Transverse colon (tissue), 4 donors: Measurements from ENCODE around the gene SFXN4. TPM values are rescaled to one million over a fixed set of nuclear protein-coding genes. Genes with fewer than 3 reads are reported as not detected.

Source experiments
- DNase-seq: peaks from one replicate; pipeline ENCODE4 v3.0.0-alpha.2; 2019
- H3K27ac ChIP-seq, 4 donors: fragments of 200-600 bp; sonication (generic); 2 replicates each; pipeline ENCODE4 v1.5.1; 2016 to 2018; ENCODE audit warnings: inconsistent platforms in 4 of 4
- H3K27me3 ChIP-seq: fragments of 200-600 bp; sonication (generic); 2 replicates; pipeline ENCODE4 v1.5.1; 2017; ENCODE audit warnings: inconsistent platforms
- H3K36me3 ChIP-seq, 4 donors: fragments of 200-600 bp; sonication (generic); 2 replicates each; pipeline ENCODE4 v1.5.1; 2017 to 2019; ENCODE audit warnings: inconsistent platforms in 4 of 4
- H3K4me1 ChIP-seq, 4 donors: fragments of 200-600 bp; sonication (generic); 2 replicates each; pipeline ENCODE4 v1.5.1; 2017 to 2020; ENCODE audit warnings: inconsistent platforms in 4 of 4
- H3K4me3 ChIP-seq, 4 donors: fragments of 200-600 bp; sonication (generic); 1 replicate in 1 of 4; 2 replicates in 3 of 4; pipeline versions ENCODE4 v1.5.1 to v1.6.1; 2017 to 2019; ENCODE audit warnings: inconsistent platforms in 4 of 4
- H3K9me3 ChIP-seq, 2 donors: fragments of 200-600 bp; sonication (generic); 2 replicates each; pipeline ENCODE4 v1.5.1; 2017 to 2019; ENCODE audit warnings: inconsistent platforms in 2 of 2
- EP300 ChIP-seq: sonication (generic); formaldehyde crosslinking; IDR thresholded peaks from one replicate; pipeline ENCODE4 v1.6.1; 2017; ENCODE audit warnings: antibody characterized with exemption, low read depth
- POLR2A ChIP-seq: fragments of 450-650 bp; IDR thresholded peaks from one replicate; pipeline ENCODE4 v1.6.1; 2016; ENCODE audit warnings: antibody characterized with exemption, mild to moderate bottlenecking, moderate library complexity
- POLR2AphosphoS5 ChIP-seq, 3 donors: sonication (generic); formaldehyde crosslinking; IDR thresholded peaks; one replicate each; pipeline ENCODE4 v1.6.1; 2016; ENCODE audit warnings: antibody characterized with exemption in 3 of 3
- WGBS, 2 donors: methylation state at CpG; one replicate each; pipeline ENCODE4 v1.1.5; 2018; ENCODE audit warnings: low coverage in 1 of 2; 5-methylcytosine and 5-hydroxymethylcytosine counted together
- in situ Hi-C, 4 donors: fragments of 200-750 bp; cut with MboI; loops; one replicate each; pipeline versions ENCODE4 v1.15.0 to v1.15.1; 2017; ENCODE audit warnings: low sequenced_read_pairs in 3 of 4, low pct_ligation_motif_present in 1 of 4, low pct_unique_long_range_greater_than_20kb in 1 of 4
- intact Hi-C: fragments of 100-400 bp; cut with DNase I; formaldehyde crosslinking; loops from one replicate; pipeline ENCODE4 v1.15.1; 2023; ENCODE audit warnings: low total_unique reads
- total RNA-seq, 4 donors: library from RNA; depleted of rRNA; stranded (reverse); fragments of >200 nt; gene quantifications; one replicate each; pipeline ENCODE4 v1.1.0, GENCODE V29; 2016
- TF ChIP-seq, protein P1 (sequence below), 5 experiments: fragments of 200-600 bp in 3 of 5; fragments of 450-650 bp in 2 of 5; sonication (generic) in 3 of 5; IDR thresholded peaks; 1 replicate in 2 of 5; 2 replicates in 3 of 5; pipeline ENCODE4 v1.5.1; 2016 to 2017; ENCODE audit warnings: antibody characterized with exemption in 5 of 5, inconsistent platforms in 3 of 5, mild to moderate bottlenecking in 2 of 5, moderate library complexity in 1 of 5

The SFXN4 gene
- total RNA-seq, 4 donors from 2014 or later = 15.0 to 61.3 (median 27.7) TPM

DNA sequence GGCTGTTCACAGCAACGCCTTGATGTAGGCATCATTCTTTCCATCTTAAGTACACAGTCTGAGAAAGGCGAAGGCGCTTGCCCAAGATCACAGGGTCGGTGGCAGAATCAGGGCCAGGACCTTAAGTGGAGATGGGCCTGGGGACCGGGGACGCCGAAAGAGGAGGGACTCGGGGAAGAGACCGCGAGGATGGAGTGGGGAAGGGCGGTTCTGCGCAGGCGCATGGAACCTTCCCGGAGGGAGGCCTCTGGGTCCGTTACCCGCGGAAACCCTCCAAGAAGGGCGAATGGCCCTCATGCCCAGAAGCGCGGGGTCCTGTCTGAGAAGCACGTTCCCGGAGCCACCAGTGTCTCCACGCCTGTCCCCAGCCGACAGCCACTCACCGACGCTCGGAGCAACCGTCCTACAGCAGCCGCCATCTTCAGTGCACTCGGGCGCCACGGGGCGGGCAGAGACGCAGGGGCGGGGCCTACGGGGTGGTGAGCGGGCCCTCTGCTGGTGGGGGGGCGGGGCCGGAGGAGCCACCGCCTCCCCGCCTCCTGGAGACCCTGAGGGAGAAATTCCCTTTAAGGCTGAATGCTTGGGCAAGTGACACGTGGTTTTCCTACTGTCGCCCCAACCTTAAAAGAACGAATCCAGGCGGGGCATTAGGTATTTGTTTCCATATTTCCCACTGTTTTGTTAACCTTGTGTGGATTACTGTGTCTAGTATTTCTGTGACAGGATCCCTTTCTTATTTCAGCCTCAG lies 13.0 kb upstream of the SFXN4 start, which contains the start of gene PRDX3:
Gene PRDX3 (minus strand): TSS at position 441 of the 748 bp plus-strand sequence. CDS start 22 bp downstream, at position 419.
- peak within 1 kb of the TSS; percentile 51 to 84 (median 78) for H3K4me3 ChIP-seq
- TF ChIP-seq, protein P1, sequence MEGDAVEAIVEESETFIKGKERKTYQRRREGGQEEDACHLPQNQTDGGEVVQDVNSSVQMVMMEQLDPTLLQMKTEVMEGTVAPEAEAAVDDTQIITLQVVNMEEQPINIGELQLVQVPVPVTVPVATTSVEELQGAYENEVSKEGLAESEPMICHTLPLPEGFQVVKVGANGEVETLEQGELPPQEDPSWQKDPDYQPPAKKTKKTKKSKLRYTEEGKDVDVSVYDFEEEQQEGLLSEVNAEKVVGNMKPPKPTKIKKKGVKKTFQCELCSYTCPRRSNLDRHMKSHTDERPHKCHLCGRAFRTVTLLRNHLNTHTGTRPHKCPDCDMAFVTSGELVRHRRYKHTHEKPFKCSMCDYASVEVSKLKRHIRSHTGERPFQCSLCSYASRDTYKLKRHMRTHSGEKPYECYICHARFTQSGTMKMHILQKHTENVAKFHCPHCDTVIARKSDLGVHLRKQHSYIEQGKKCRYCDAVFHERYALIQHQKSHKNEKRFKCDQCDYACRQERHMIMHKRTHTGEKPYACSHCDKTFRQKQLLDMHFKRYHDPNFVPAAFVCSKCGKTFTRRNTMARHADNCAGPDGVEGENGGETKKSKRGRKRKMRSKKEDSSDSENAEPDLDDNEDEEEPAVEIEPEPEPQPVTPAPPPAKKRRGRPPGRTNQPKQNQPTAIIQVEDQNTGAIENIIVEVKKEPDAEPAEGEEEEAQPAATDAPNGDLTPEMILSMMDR (IDR thresholded peaks at IDR 0.05) = peak in 3 of 5 experiments; percentile 17 to 24 (median 24)
- TF ChIP-seq POLR2AphosphoS5 (IDR thresholded peaks at IDR 0.05) (peak in 2 of 3 donors; percentile 83 to 92), POLR2A (peak; percentile 67), EP300 (no peak)
- intact Hi-C loops (no loop called here), in situ Hi-C loops (no loop called here)
- no peaks in the 10 kb centered on the region for H3K9me3 ChIP-seq
- peaks cover 0 to under 1% (median 0%) of the 10 kb centered on the region in 4 donors for H3K36me3 ChIP-seq
- H3K4me1 ChIP-seq = peaks cover 15 to 31% (median 23%) of the 10 kb centered on the region in 4 donors
- H3K27me3 ChIP-seq = no peaks in the 10 kb centered on the region
- peak; percentile 95 for DNase-seq
- WGBS, 2 donors = 0% methylated on average over 28 of the region's 45 CpGs; no CpG with 5 or more reads in 1 of the 2 donors
- peak within 1 kb of the TSS; percentile 88 to 94 (median 90) for H3K27ac ChIP-seq

DNA sequence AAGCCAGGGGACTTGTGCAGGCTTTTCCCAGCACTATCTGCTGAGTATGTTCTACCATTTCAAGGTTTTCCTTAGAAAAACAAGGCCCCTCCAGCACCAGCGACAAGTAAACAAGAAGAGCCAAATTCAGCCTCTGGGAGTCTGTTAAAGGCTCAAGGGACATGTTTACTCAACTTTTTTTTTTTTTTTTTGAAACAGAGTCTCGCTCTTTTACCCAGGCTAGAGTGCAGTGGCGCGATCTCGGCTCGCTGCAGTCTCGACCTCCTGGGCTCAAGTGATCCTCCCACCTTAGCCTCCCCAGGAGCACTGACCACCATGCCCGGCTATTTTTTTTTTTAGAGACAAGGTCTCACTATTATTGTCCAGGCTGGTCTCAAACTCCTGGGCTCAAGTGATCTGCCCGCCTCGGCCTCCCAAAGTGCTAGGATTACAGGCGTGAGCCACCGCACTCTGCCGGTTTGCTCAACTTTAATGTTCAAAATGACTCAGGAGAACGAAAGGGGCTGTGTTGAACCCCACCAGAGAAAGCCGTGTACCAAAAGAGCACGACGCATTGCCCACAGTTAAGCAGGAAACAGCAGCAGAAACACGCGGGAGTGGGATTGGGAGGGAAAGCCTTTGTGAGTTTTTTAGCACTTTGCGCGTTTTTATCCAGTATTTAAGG lies 12.3 kb upstream of the SFXN4 start:
- 15 to 33% methylated on average over 1 to 21 of the region's 21 CpGs for WGBS, 2 donors
- DNase-seq = no peak
- Histone ChIP-seq H3K36me3 (peaks cover 0 to 7% (median 0%) of the 10 kb centered on the region in 4 donors), H3K27me3 (no peaks in the 10 kb centered on the region), H3K4me3 (peak overlapping the region; percentile 51 to 84 (median 78)), H3K27ac (peak overlapping the region; percentile 88 to 94 (median 90)), H3K9me3 (no peaks in the 10 kb centered on the region), H3K4me1 (peaks cover 15 to 31% (median 23%) of the 10 kb centered on the region in 4 donors)
- in situ Hi-C loops (no loop called here), intact Hi-C loops (no loop called here)
- TF ChIP-seq POLR2A (no peak), POLR2AphosphoS5 (IDR thresholded peaks at IDR 0.05) (no peak)
- TF ChIP-seq, protein P1 (IDR thresholded peaks at IDR 0.05) = no peak

DNA sequence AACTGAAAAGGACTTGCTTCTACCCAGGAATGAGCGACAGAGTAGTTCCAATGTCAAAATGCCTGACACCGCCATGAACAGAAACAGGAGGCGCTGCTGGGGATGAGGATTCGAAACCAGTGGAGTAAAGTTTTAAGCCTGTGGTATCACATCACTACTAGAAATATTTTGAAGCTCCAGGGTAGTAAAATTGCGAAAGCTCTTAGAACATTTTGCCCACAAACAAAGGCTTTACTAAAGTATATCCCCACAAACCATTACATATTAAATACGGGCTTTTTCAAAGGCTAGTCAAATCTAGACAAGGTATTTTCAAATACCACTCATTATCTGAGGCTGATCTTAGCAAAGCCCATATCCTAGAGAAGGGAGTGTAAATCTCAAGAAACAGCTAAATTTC lies 10.7 kb upstream of the SFXN4 start:
- intact Hi-C loops = no loop called here
- Histone ChIP-seq H3K9me3 (no peaks in the 10 kb centered on the region), H3K27ac (peak overlapping the region in 1 of 4 donors; percentile 94), H3K4me3 (no peak overlapping the region), H3K27me3 (no peaks in the 10 kb centered on the region), H3K4me1 (peaks cover 15 to 31% (median 23%) of the 10 kb centered on the region in 4 donors), H3K36me3 (peaks cover 0 to 19% (median 9%) of the 10 kb centered on the region in 4 donors)
- TF ChIP-seq, protein P1 (IDR thresholded peaks at IDR 0.05) = no peak
- TF ChIP-seq POLR2A (no peak), POLR2AphosphoS5 (IDR thresholded peaks at IDR 0.05) (no peak), EP300 (no peak)
- no peak for DNase-seq
- 80 to 83% methylated on average over 2 to 6 of the region's 6 CpGs for WGBS, 2 donors
- in situ Hi-C loops = no loop called here

DNA sequence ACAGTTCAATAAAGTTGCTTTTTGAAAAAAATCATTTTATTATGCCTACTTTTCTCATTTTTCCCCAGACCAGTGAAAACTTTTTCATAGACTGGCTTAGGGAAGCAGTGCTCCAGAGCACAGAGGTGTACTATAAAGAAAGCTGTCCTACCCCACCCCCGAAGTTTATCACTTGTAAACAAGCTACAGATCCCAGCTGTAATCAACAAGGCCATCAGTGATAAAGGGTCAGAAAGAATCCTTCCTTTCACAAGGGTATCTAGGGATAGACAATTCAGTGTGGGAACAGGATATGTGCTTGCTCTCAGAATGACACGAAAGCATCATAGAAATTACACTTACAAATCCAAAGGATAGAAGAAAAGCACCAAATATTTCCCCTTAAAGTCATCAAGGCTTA lies 8.6 kb upstream of the SFXN4 start:
- H3K36me3 ChIP-seq = peaks cover 0 to 34% (median 14%) of the 10 kb centered on the region in 4 donors
- intact Hi-C loops (no loop called here), in situ Hi-C loops (no loop called here)
- peaks cover 11 to 27% (median 22%) of the 10 kb centered on the region in 4 donors for H3K4me1 ChIP-seq
- WGBS, 2 donors = 61 to 80% methylated on average over 2 of the region's 2 CpGs
- H3K27me3 ChIP-seq = no peaks in the 10 kb centered on the region
- H3K4me3 ChIP-seq = no peak overlapping the region
- DNase-seq = no peak
- TF ChIP-seq EP300 (no peak), POLR2A (no peak), POLR2AphosphoS5 (IDR thresholded peaks at IDR 0.05) (no peak)
- TF ChIP-seq, protein P1 (IDR thresholded peaks at IDR 0.05) = no peak
- H3K27ac ChIP-seq = no peak overlapping the region
- H3K9me3 ChIP-seq = no peaks in the 10 kb centered on the region
